Measurements from ENCODE around the gene FRMD4A.

FRMD4A gene

GRCh38 chr10:14340051-14340744 is 9.5 kb upstream of the FRMD4A start:
- DNase-seq (ENCODE audit: low read depth) = no peak

GRCh38 chr10:14336736-14337135 is 6.0 kb upstream of the FRMD4A start:
- DNase-seq (ENCODE audit: low read depth) = no peak

GRCh38 chr10:14334771-14335170 is 4.0 kb upstream of the FRMD4A start:
- no peak for DNase-seq (ENCODE audit: low read depth)

- DNase-seq (ENCODE audit: low read depth) = no peak
Measured at GRCh38 chr10:14333606-14334005, 2.9 kb upstream of the FRMD4A start.

GRCh38 chr10:14332903-14333302 is 2.2 kb upstream of the FRMD4A start:
- DNase-seq (ENCODE audit: low read depth) = no peak

GRCh38 chr10:14329746-14330173 is 964 bp downstream of the FRMD4A start:
- no peak for DNase-seq (ENCODE audit: low read depth)

- no peak for DNase-seq (ENCODE audit: low read depth)
Measured at GRCh38 chr10:14328881-14329672, 1.6 kb downstream of the FRMD4A start.

GRCh38 chr10:14327527-14327926 is 3.2 kb downstream of the FRMD4A start:
- DNase-seq (ENCODE audit: low read depth) = no peak

- no peak for DNase-seq (ENCODE audit: low read depth)
Measured at GRCh38 chr10:14326581-14326980, 4.1 kb downstream of the FRMD4A start.

GRCh38 chr10:14325325-14325955 is 5.3 kb downstream of the FRMD4A start:
- DNase-seq (ENCODE audit: low read depth) = peak; percentile 3

- no peak for DNase-seq (ENCODE audit: low read depth)
Measured at GRCh38 chr10:14322526-14323188, 8.1 kb downstream of the FRMD4A start.

GRCh38 chr10:14318007-14318406 is 12.7 kb downstream of the FRMD4A start:
- DNase-seq (ENCODE audit: low read depth) = no peak

GRCh38 chr10:14312014-14312413 is 18.7 kb downstream of the FRMD4A start:
- DNase-seq (ENCODE audit: low read depth) = no peak

GRCh38 chr10:14311206-14311957 is 19.3 kb downstream of the FRMD4A start:
- no peak for DNase-seq (ENCODE audit: low read depth)

GRCh38 chr10:14309593-14309992 is 21.1 kb downstream of the FRMD4A start:
- no peak for DNase-seq (ENCODE audit: low read depth)

- no peak for DNase-seq (ENCODE audit: low read depth)
Measured at GRCh38 chr10:14306190-14306589, 24.5 kb downstream of the FRMD4A start.

GRCh38 chr10:14304046-14304445 is 26.7 kb downstream of the FRMD4A start:
- no peak for DNase-seq (ENCODE audit: low read depth)

- no peak for DNase-seq (ENCODE audit: low read depth)
Measured at GRCh38 chr10:14302035-14302434, 28.7 kb downstream of the FRMD4A start.

- DNase-seq (ENCODE audit: low read depth) = no peak
Measured at GRCh38 chr10:14299556-14299955, 31.2 kb downstream of the FRMD4A start.

GRCh38 chr10:14296065-14296709 is 34.5 kb downstream of the FRMD4A start:
- no peak for DNase-seq (ENCODE audit: low read depth)

GRCh38 chr10:14294347-14295059 is 36.2 kb downstream of the FRMD4A start:
- no peak for DNase-seq (ENCODE audit: low read depth)
